DND-41 (cell line): Measurements from ENCODE around the gene CAPN12.

ENCODE experiments used
- ATAC-seq: fragments of 200-7000 bp; cut with Tn5 transposase; 3 replicates; pipeline ENCODE4 v1.9.1; 2021; ENCODE audit warnings: low read depth; ENCODE audit not compliant: insufficient read depth
- DNase-seq: peaks from one replicate; pipeline ENCODE4 v3.0.0-alpha.2; 2020
- H2AFZ ChIP-seq: 2 replicates; pipeline ENCODE4 v1.6.0; 2012; ENCODE audit warnings: low read depth, low read length
- H3K27ac ChIP-seq: 2 replicates; pipeline ENCODE4 v1.5.1; 2012; ENCODE audit warnings: low read length, inconsistent platforms
- H3K27me3 ChIP-seq: fragments of 200-600 bp; sonication (generic); 2 replicates; pipeline ENCODE4 v1.6.0; 2012; ENCODE audit warnings: low read length, mild to moderate bottlenecking, inconsistent platforms; ENCODE audit not compliant: insufficient read depth, poor library complexity
- H3K36me3 ChIP-seq: 2 replicates; pipeline ENCODE4 v1.5.1; 2012; ENCODE audit warnings: low read length, inconsistent platforms; ENCODE audit not compliant: insufficient read depth
- H3K4me1 ChIP-seq: 2 replicates; pipeline ENCODE4 v1.5.1; 2012; ENCODE audit warnings: mild to moderate bottlenecking, low read length; ENCODE audit not compliant: insufficient read depth
- H3K4me2 ChIP-seq: 2 replicates; pipeline ENCODE4 v1.6.0; 2012; ENCODE audit warnings: mild to moderate bottlenecking, moderate library complexity, low read length, inconsistent platforms; ENCODE audit not compliant: insufficient read depth
- H3K4me3 ChIP-seq, 2 experiments: fragments of 200-600 bp in 1 of 2; shearing (Covaris generic) in 1 of 2; 2 replicates each; pipeline ENCODE4 v1.5.1; 2012 to 2016; ENCODE audit warnings: inconsistent platforms in 2 of 2, low read length in 2 of 2, mild to moderate bottlenecking in 2 of 2, low read depth in 1 of 2, moderate library complexity in 1 of 2
- H3K79me2 ChIP-seq: 2 replicates; pipeline ENCODE4 v1.6.0; 2012; ENCODE audit warnings: low read length, inconsistent platforms; ENCODE audit not compliant: insufficient read depth
- H3K9ac ChIP-seq: 2 replicates; pipeline ENCODE4 v1.6.0; 2012; ENCODE audit warnings: low read depth, mild to moderate bottlenecking, inconsistent platforms, low read length, moderate library complexity
- H3K9me3 ChIP-seq: 2 replicates; pipeline ENCODE4 v1.5.1; 2012; ENCODE audit warnings: low read length, moderate library complexity, mild to moderate bottlenecking, inconsistent platforms; ENCODE audit not compliant: insufficient read depth, severe bottlenecking
- H4K20me1 ChIP-seq: 2 replicates; pipeline ENCODE4 v1.6.0; 2012; ENCODE audit warnings: low read length; ENCODE audit not compliant: insufficient read depth
- CTCF ChIP-seq: IDR thresholded peaks from 2 replicates; pipeline ENCODE4 v1.5.1; 2012; ENCODE audit warnings: borderline replicate concordance, low read length, moderate library complexity, mild to moderate bottlenecking; ENCODE audit not compliant: poor library complexity, severe bottlenecking; ENCODE audit errors: extremely low read depth
- EZH2 ChIP-seq: IDR thresholded peaks from 3 replicates; pipeline ENCODE4 v1.6.1; 2012; ENCODE audit warnings: borderline replicate concordance, low read depth, mild to moderate bottlenecking, moderate library complexity, low read length, inconsistent platforms; ENCODE audit not compliant: severe bottlenecking

CAPN12 gene

GRCh38 chr19:38730731-38731589, 13.3 kb downstream of the CAPN12 start:
- Histone ChIP-seq H3K79me2 (no peaks in the 10 kb centered on the region), H3K4me2 (no peak overlapping the region), H3K9me3 (no peaks in the 10 kb centered on the region), H4K20me1 (peaks cover 3% of the 10 kb centered on the region; the same call in 1 of the 2 replicates), H3K27me3 (no peaks in the 10 kb centered on the region), H3K36me3 (peaks cover 43% of the 10 kb centered on the region), H3K27ac (no peak overlapping the region), H3K4me3 (no peak overlapping the region), H2AFZ (no peak overlapping the region), H3K4me1 (no peaks in the 10 kb centered on the region), H3K9ac (no peak overlapping the region)
- ATAC-seq (no peak), DNase-seq (no peak)
- TF ChIP-seq CTCF (no peak), EZH2 (no peak)

- Histone ChIP-seq H3K27ac (no peak overlapping the region), H4K20me1 (peaks cover 3% of the 10 kb centered on the region; the same call in 1 of the 2 replicates), H3K4me1 (no peaks in the 10 kb centered on the region), H3K4me3 (no peak overlapping the region), H3K9me3 (no peaks in the 10 kb centered on the region), H3K4me2 (no peak overlapping the region), H3K9ac (no peak overlapping the region), H3K36me3 (peaks cover 49% of the 10 kb centered on the region), H2AFZ (no peak overlapping the region), H3K79me2 (no peaks in the 10 kb centered on the region), H3K27me3 (no peaks in the 10 kb centered on the region)
- DNase-seq, result no peak
- TF ChIP-seq EZH2, result no peak
- TF ChIP-seq CTCF, result no peak
- no peak for ATAC-seq
These were observed 13.9 kb downstream of the CAPN12 start for GRCh38 chr19:38730470-38730730.

- Histone ChIP-seq H3K36me3 (peaks cover 54% of the 10 kb centered on the region), H3K27me3 (no peaks in the 10 kb centered on the region), H3K9ac (no peak overlapping the region), H2AFZ (no peak overlapping the region), H3K9me3 (no peaks in the 10 kb centered on the region), H3K4me3 (no peak overlapping the region), H3K4me1 (no peaks in the 10 kb centered on the region), H3K79me2 (no peaks in the 10 kb centered on the region), H4K20me1 (peaks cover 8% of the 10 kb centered on the region; the same call in 1 of the 2 replicates), H3K27ac (no peak overlapping the region), H3K4me2 (no peak overlapping the region)
- TF ChIP-seq CTCF (peak; percentile 88), EZH2 (no peak)
- ATAC-seq, result peak; percentile 89
- peak; percentile 77 for DNase-seq
These were observed 14.4 kb downstream of the CAPN12 start for GRCh38 chr19:38729653-38730469.
